T-cell (primary cell): Measurements from ENCODE around the gene ERBB2. TPM values are rescaled to one million over a fixed set of nuclear protein-coding genes. Genes with fewer than 3 reads are reported as not detected.

Experiments
- ATAC-seq, 4 experiments: fragments of 200-7000 bp in 3 of 4; fragments of 150-1000 bp in 1 of 4; cut with Tn5 transposase; replicated peaks in 1 of 4; 1 replicate in 3 of 4; 2 replicates in 1 of 4; pipeline ENCODE4 v1.10.0; 2021; ENCODE audit warnings: moderate library complexity in 3 of 4, mild to moderate bottlenecking in 2 of 4, moderate number of reproducible peaks in 1 of 4
- CTCF ChIA-PET, 2 donors: fragments of 300-600 bp; sonication (Branson Sonifier 250); formaldehyde crosslinking; loops; one replicate each; lab custom pipeline; 2022; ENCODE audit warnings: antibody characterized with exemption in 2 of 2; lab: Charles Lee
- POLR2A ChIA-PET, 2 donors: fragments of 300-600 bp; sonication (Branson Sonifier 250); formaldehyde crosslinking; loops; one replicate each; lab custom pipeline; 2022; ENCODE audit warnings: antibody characterized with exemption in 2 of 2; lab: Charles Lee
- DNase-seq, 35 experiments: peaks; one replicate each; pipeline versions ENCODE4 v3.0.0 to v3.0.0-alpha.2; 2013 to 2023
- H3K27ac ChIP-seq: one replicate; pipeline ENCODE4 v1.5.1; 2013; ENCODE audit warnings: low read length
- H3K27me3 ChIP-seq, 2 experiments: replicated peaks in 1 of 2; 1 replicate in 1 of 2; 2 replicates in 1 of 2; pipeline versions ENCODE4 v1.6.1 to v1.7.0; 2013; ENCODE audit warnings: low read length in 1 of 2, mixed read lengths in 1 of 2; ENCODE audit not compliant: control insufficient read depth in 2 of 2, insufficient read depth in 2 of 2; ENCODE audit errors: extremely low read depth in 1 of 2
- H3K36me3 ChIP-seq, 2 donors: 1 replicate in 1 of 2; 2 replicates in 1 of 2; pipeline versions ENCODE4 v1.6.1 to v1.7.0; 2013; ENCODE audit warnings: low read length in 1 of 2; ENCODE audit not compliant: control insufficient read depth in 2 of 2, insufficient read depth in 1 of 2; ENCODE audit errors: extremely low read depth in 1 of 2
- H3K4me1 ChIP-seq, 2 experiments: 1 replicate in 1 of 2; 2 replicates in 1 of 2; pipeline versions ENCODE4 v1.6.1 to v1.7.0; 2013; ENCODE audit warnings: low read length in 2 of 2, mixed read lengths in 1 of 2; ENCODE audit not compliant: insufficient read depth in 2 of 2, control insufficient read depth in 1 of 2; ENCODE audit errors: extremely low read depth in 1 of 2
- H3K4me3 ChIP-seq, 2 donors: 1 replicate in 1 of 2; 2 replicates in 1 of 2; pipeline versions ENCODE4 v1.5.1 to v1.7.0; 2013; ENCODE audit warnings: mild to moderate bottlenecking in 2 of 2, low read length in 1 of 2, moderate library complexity in 1 of 2; ENCODE audit not compliant: control insufficient read depth in 1 of 2; ENCODE audit errors: extremely low read depth in 1 of 2
- H3K9me3 ChIP-seq: 2 replicates; pipeline ENCODE4 v1.7.0; 2013
- H3K27ac Mint-ChIP-seq, 2 donors: one replicate each; pipeline ENCODE4 v1.8.0; 2020 to 2021; ENCODE audit warnings: mild to moderate bottlenecking in 2 of 2, mixed read lengths in 2 of 2
- H3K27me3 Mint-ChIP-seq, 2 donors: one replicate each; pipeline ENCODE4 v1.8.0; 2021 to 2022; ENCODE audit warnings: mixed read lengths in 2 of 2
- H3K36me3 Mint-ChIP-seq: one replicate; pipeline ENCODE4 v1.8.0; 2021; ENCODE audit warnings: mixed read lengths
- H3K4me1 Mint-ChIP-seq, 3 donors: one replicate each; pipeline ENCODE4 v1.8.0; 2020 to 2022; ENCODE audit warnings: mixed read lengths in 3 of 3, mild to moderate bottlenecking in 1 of 3
- H3K4me3 Mint-ChIP-seq, 3 donors: one replicate each; pipeline ENCODE4 v1.8.0; 2020 to 2022; ENCODE audit warnings: mild to moderate bottlenecking in 3 of 3, mixed read lengths in 3 of 3, moderate library complexity in 3 of 3
- H3K9me3 Mint-ChIP-seq, 3 donors: one replicate each; pipeline ENCODE4 v1.8.0; 2020 to 2022; ENCODE audit warnings: mixed read lengths in 3 of 3
- WGBS: methylation state at CpG from one replicate; pipeline ENCODE4 v1.1.5; 2013; ENCODE audit warnings: missing lambda C conversion rate; ENCODE audit not compliant: insufficient coverage; 5-methylcytosine and 5-hydroxymethylcytosine counted together
- total RNA-seq, 35 experiments: library from RNA in 6 of 35; stranded (reverse) in 6 of 35; fragments of 120-200 nt in 1 of 35; gene quantifications; one replicate each; pipeline versions ENCODE4 v1.2.1 to v1.2.4 and lab custom pipeline; 2013 to 2026

ERBB2 gene
- total RNA-seq, 5 donors from 2014 or later (not counting 1 experiment from before 2014, with no cell fraction given), result 4.1 to 8.8 (median 6.0) TPM

- WGBS, result 2% methylated on average over 78 of the region's 85 CpGs
- peaks cover 14 to 19% (median 15%) of the 10 kb centered on the region in 3 donors for H3K4me1 Mint-ChIP-seq
- Histone ChIP-seq H3K36me3 (peaks cover 0 to 5% of the 10 kb centered on the region in 2 donors), H3K4me1 (peaks cover 2 to 35% of the 10 kb centered on the region in 2 experiments), H3K27ac (no peak within 1 kb of the TSS), H3K27me3 (peaks cover 0 to 60% of the 10 kb centered on the region in 2 experiments), H3K4me3 (peak within 1 kb of the TSS; percentile 30 to 54), H3K9me3 (no peaks in the 10 kb centered on the region)
- peaks cover 12 to 18% of the 10 kb centered on the region in 2 donors for H3K27me3 Mint-ChIP-seq
- DNase-seq (peak in 34 of 35 experiments; percentile 33 to 83 (median 64)), ATAC-seq (peak; percentile 64 to 75 (median 74))
- peak within 1 kb of the TSS; percentile 59 to 60 (median 59) for H3K4me3 Mint-ChIP-seq
- no peaks in the 10 kb centered on the region for H3K9me3 Mint-ChIP-seq
- H3K27ac Mint-ChIP-seq, result no peak within 1 kb of the TSS
- H3K36me3 Mint-ChIP-seq, result no peaks in the 10 kb centered on the region
- ChIA-PET CTCF (interaction anchor here (0.7 to 1.6 kb wide), 3 partner anchors 20 to 46 kb away, joined by 3 to 4 read pairs (median 3); partner anchors contain the start of gene PGAP3 (in 1 of the 2)), POLR2A (no interaction called here)
Observed at GRCh38 chr17:39667945-39668924, 31.6 kb upstream of the ERBB2 start, which contains the start of gene PNMT. TSS of gene PNMT (plus strand) at chr17:39668453. CDS start at chr17:39668476, 23 bp downstream.

GRCh38 chr17:39669897-39670735 lies 29.7 kb upstream of the ERBB2 start:
- Mint-ChIP-seq H3K4me3 (no peak overlapping the region), H3K9me3 (no peaks in the 10 kb centered on the region), H3K4me1 (peaks cover 14 to 20% (median 15%) of the 10 kb centered on the region in 3 donors), H3K27ac (no peak overlapping the region), H3K36me3 (no peaks in the 10 kb centered on the region), H3K27me3 (peaks cover 12 to 18% of the 10 kb centered on the region in 2 donors)
- no peaks in the 10 kb centered on the region for H3K9me3 ChIP-seq
- no peaks in the 10 kb centered on the region for H3K36me3 ChIP-seq
- ChIA-PET POLR2A (no interaction called here), CTCF (interaction anchor here (1.0 to 1.6 kb wide), 3 partner anchors 16 to 48 kb away, joined by 3 to 4 read pairs (median 4); no protein-coding TSS in a partner anchor)
- 90% methylated on average over 15 of the region's 23 CpGs for WGBS
- H3K4me3 ChIP-seq, result no peak overlapping the region
- no peak for DNase-seq
- H3K27me3 ChIP-seq, result peaks cover 0 to 60% of the 10 kb centered on the region in 2 experiments
- no peak overlapping the region for H3K27ac ChIP-seq
- ATAC-seq, result no peak
- peaks cover 2 to 44% of the 10 kb centered on the region in 2 experiments for H3K4me1 ChIP-seq

GRCh38 chr17:39670746-39671145 lies 29.1 kb upstream of the ERBB2 start:
- H3K4me3 ChIP-seq, result no peak overlapping the region
- Mint-ChIP-seq H3K27ac (no peak overlapping the region), H3K27me3 (peaks cover 12 to 18% of the 10 kb centered on the region in 2 donors), H3K4me3 (no peak overlapping the region), H3K36me3 (no peaks in the 10 kb centered on the region), H3K4me1 (peaks cover 19 to 24% (median 20%) of the 10 kb centered on the region in 3 donors), H3K9me3 (no peaks in the 10 kb centered on the region)
- CTCF ChIA-PET, result interaction anchor here in 1 of 2 donors (1.0 kb wide), 1 partner anchor 17 kb away, joined by 4 read pairs; no protein-coding TSS in a partner anchor
- POLR2A ChIA-PET, result no interaction called here
- H3K27ac ChIP-seq, result no peak overlapping the region
- no peaks in the 10 kb centered on the region for H3K9me3 ChIP-seq
- H3K36me3 ChIP-seq, result no peaks in the 10 kb centered on the region
- peaks cover 0 to 59% of the 10 kb centered on the region in 2 experiments for H3K27me3 ChIP-seq
- DNase-seq (no peak), ATAC-seq (no peak)
- 61% methylated on average over 3 of the region's 4 CpGs for WGBS
- peaks cover 2 to 48% of the 10 kb centered on the region in 2 experiments for H3K4me1 ChIP-seq

DNA sequence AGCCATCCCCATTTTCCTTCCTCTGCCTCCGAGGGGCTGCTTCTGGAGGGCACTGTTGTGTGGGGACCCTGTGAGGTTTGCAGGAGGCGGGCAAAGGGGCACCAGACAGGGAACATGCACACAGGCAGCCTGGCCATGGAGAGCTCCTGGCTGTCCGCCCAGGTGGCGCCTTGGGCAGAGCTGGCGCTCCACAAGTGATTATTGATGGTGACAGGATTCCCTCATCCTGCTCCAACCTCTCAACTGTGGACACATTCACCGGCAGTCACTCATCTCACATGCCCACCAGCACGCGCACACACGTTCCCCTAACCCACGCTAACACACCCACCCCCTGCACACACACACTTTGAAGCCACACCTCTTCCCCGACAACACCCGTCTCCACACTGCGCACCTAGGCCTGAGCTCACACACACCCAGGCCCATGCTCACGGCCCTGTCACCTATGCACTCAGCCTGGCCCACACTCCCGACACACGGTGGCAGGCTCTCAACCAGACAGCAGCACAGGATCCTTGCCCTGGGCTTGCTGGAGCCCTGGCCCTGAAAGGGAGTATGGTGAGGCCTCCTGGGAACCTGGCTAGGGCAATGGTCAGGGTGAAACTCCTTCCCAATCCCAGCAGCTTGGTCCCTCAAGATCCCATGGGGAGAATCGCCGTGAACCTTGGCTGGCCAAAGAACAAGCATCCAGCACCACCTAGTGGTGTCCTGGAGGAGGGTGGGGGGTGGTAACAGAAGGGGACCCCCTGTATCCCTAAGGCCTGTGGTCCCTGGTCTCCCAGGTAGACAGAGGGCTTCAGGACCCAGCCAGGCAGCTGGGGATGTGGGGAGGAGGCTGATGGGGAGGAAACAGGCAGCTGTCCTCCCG lies 28.0 kb upstream of the ERBB2 start:
- ATAC-seq, result no peak
- POLR2A ChIA-PET, result no interaction called here
- DNase-seq, result no peak
- peaks cover 0 to 47% of the 10 kb centered on the region in 2 experiments for H3K27me3 ChIP-seq
- Mint-ChIP-seq H3K4me1 (peaks cover 28 to 34% (median 31%) of the 10 kb centered on the region in 3 donors), H3K27me3 (peaks cover 7 to 12% of the 10 kb centered on the region in 2 donors), H3K27ac (no peak overlapping the region), H3K4me3 (peak overlapping the region in 1 of 3 donors; percentile 18), H3K9me3 (no peaks in the 10 kb centered on the region), H3K36me3 (no peaks in the 10 kb centered on the region)
- H3K27ac ChIP-seq, result no peak overlapping the region
- no peak overlapping the region for H3K4me3 ChIP-seq
- WGBS, result 63% methylated on average over 12 of the region's 19 CpGs
- H3K4me1 ChIP-seq, result peaks cover 10 to 57% of the 10 kb centered on the region in 2 experiments
- CTCF ChIA-PET, result interaction anchor here in 1 of 2 donors (1.0 kb wide), 1 partner anchor 50 kb away, joined by 3 read pairs; no protein-coding TSS in a partner anchor
- H3K36me3 ChIP-seq, result no peaks in the 10 kb centered on the region
- no peaks in the 10 kb centered on the region for H3K9me3 ChIP-seq

- no peak for ATAC-seq
- H3K4me3 ChIP-seq, result no peak overlapping the region
- no peaks in the 10 kb centered on the region for H3K9me3 Mint-ChIP-seq
- H3K4me1 ChIP-seq, result peaks cover 15 to 58% of the 10 kb centered on the region in 2 experiments
- H3K27me3 ChIP-seq, result peaks cover 0 to 39% of the 10 kb centered on the region in 2 experiments
- ChIA-PET POLR2A (no interaction called here), CTCF (interaction anchor here in 1 of 2 donors (1.0 kb wide), 1 partner anchor 51 kb away, joined by 3 read pairs; no protein-coding TSS in a partner anchor)
- H3K27ac Mint-ChIP-seq, result no peak overlapping the region
- no peaks in the 10 kb centered on the region for H3K36me3 ChIP-seq
- no peaks in the 10 kb centered on the region for H3K36me3 Mint-ChIP-seq
- H3K27me3 Mint-ChIP-seq, result peaks cover 5 to 10% of the 10 kb centered on the region in 2 donors
- no peak overlapping the region for H3K4me3 Mint-ChIP-seq
- no peak for DNase-seq
- no peak overlapping the region for H3K27ac ChIP-seq
- 92% methylated on average over 12 of the region's 15 CpGs for WGBS
- H3K4me1 Mint-ChIP-seq, result peaks cover 34 to 40% (median 40%) of the 10 kb centered on the region in 3 donors
- H3K9me3 ChIP-seq, result no peaks in the 10 kb centered on the region
Observed at GRCh38 chr17:39672522-39673334, 27.1 kb upstream of the ERBB2 start.
